Keratinocyte (primary cell): ENCODE measurements around the gene HSPB2. TPM values are rescaled to one million over a fixed set of nuclear protein-coding genes. Genes with fewer than 3 reads are reported as not detected.

Source experiments
- DNase-seq: peaks from one replicate; pipeline ENCODE4 v3.0.0-alpha.2; 2011; ENCODE audit warnings: low read depth, missing footprints, low spot score
- FAIRE-seq: peaks from 2 replicates; lab custom pipeline; 2011; peaks lifted over from hg19 to GRCh38; lab: Jason Lieb, UNC
- H2AFZ ChIP-seq: 2 replicates; pipeline ENCODE4 v1.6.0; 2012; ENCODE audit warnings: low read length, control low read depth, inconsistent platforms; ENCODE audit not compliant: control insufficient read depth
- H3K27ac ChIP-seq: 2 replicates; pipeline ENCODE4 v1.5.1; 2011; ENCODE audit warnings: low read length; ENCODE audit not compliant: control insufficient read depth, insufficient read depth
- H3K27me3 ChIP-seq: 3 replicates; pipeline ENCODE4 v1.6.0; 2011; ENCODE audit warnings: low read length; ENCODE audit not compliant: control insufficient read depth, insufficient read depth; ENCODE audit errors: extremely low read depth
- H3K36me3 ChIP-seq, 2 experiments: 2 replicates in 1 of 2; 3 replicates in 1 of 2; pipeline ENCODE4 v1.5.1; 2011; ENCODE audit warnings: low read length in 2 of 2, mild to moderate bottlenecking in 1 of 2; ENCODE audit not compliant: control insufficient read depth in 2 of 2, insufficient read depth in 2 of 2; ENCODE audit errors: extremely low read depth in 1 of 2
- H3K4me1 ChIP-seq: 3 replicates; pipeline ENCODE4 v1.5.1; 2011; ENCODE audit warnings: low read length; ENCODE audit not compliant: control insufficient read depth, insufficient read depth; ENCODE audit errors: extremely low read depth
- H3K4me2 ChIP-seq: 3 replicates; pipeline ENCODE4 v1.6.0; 2011; ENCODE audit warnings: low read depth, low read length; ENCODE audit not compliant: control insufficient read depth, insufficient read depth; ENCODE audit errors: extremely low read depth
- H3K4me3 ChIP-seq, 3 experiments: fragments of 200-600 bp in 1 of 3; sonication (generic) in 1 of 3; 2 replicates in 2 of 3; 3 replicates in 1 of 3; pipeline ENCODE4 v1.5.1; 2011 to 2016; ENCODE audit warnings: low read length in 3 of 3, mild to moderate bottlenecking in 3 of 3, control low read depth in 2 of 3, inconsistent platforms in 1 of 3, low read depth in 1 of 3, mixed read lengths in 1 of 3, mixed run types in 1 of 3, moderate library complexity in 1 of 3; ENCODE audit not compliant: control insufficient read depth in 2 of 3, insufficient read depth in 2 of 3; ENCODE audit errors: extremely low read depth in 1 of 3
- H3K79me2 ChIP-seq: 2 replicates; pipeline ENCODE4 v1.6.0; 2012; ENCODE audit warnings: low read length; ENCODE audit not compliant: control insufficient read depth, insufficient read depth
- H3K9ac ChIP-seq: 3 replicates; pipeline ENCODE4 v1.6.0; 2011; ENCODE audit warnings: low read length; ENCODE audit not compliant: control insufficient read depth, insufficient read depth; ENCODE audit errors: extremely low read depth
- H3K9me1 ChIP-seq: 3 replicates; pipeline ENCODE4 v1.6.0; 2011; ENCODE audit warnings: low read length; ENCODE audit not compliant: control insufficient read depth, insufficient read depth; ENCODE audit errors: extremely low read depth
- H3K9me3 ChIP-seq: 2 replicates; pipeline ENCODE4 v1.5.1; 2012; ENCODE audit warnings: low read depth, low read length; ENCODE audit not compliant: control insufficient read depth
- H4K20me1 ChIP-seq: 3 replicates; pipeline ENCODE4 v1.6.0; 2011; ENCODE audit warnings: low read length; ENCODE audit not compliant: control insufficient read depth, insufficient read depth; ENCODE audit errors: extremely low read depth
- CTCF ChIP-seq, 3 experiments: IDR thresholded peaks in 1 of 3; conservative IDR thresholded peaks in 1 of 3; optimal IDR thresholded peaks in 1 of 3; 2 replicates in 2 of 3; 3 replicates in 1 of 3; pipeline versions ENCODE3 to v1.5.1; 2011; ENCODE audit warnings: low read length in 3 of 3, mild to moderate bottlenecking in 3 of 3, moderate library complexity in 2 of 3, control low read depth in 1 of 3, inconsistent platforms in 1 of 3; ENCODE audit not compliant: insufficient read depth in 2 of 3; ENCODE audit errors: extremely low read depth in 1 of 3
- EZH2 ChIP-seq: IDR thresholded peaks from one replicate; pipeline ENCODE4 v1.6.1; 2012; ENCODE audit warnings: inconsistent platforms, mild to moderate bottlenecking, low read length, moderate library complexity
- dilution Hi-C: fragments of 300-500 bp; cut with MboI; formaldehyde crosslinking; loops from one replicate; pipeline ENCODE4 v1.7.0; 2020; ENCODE audit warnings: low sequenced_read_pairs; ENCODE audit not compliant: extremely low pct_ligation_motif_present
- polyA plus RNA-seq, 5 experiments: library from polyadenylated mRNA; depleted of rRNA in 3 of 5; stranded (reverse) in 3 of 5; stranded (forward) in 1 of 5; unstranded in 1 of 5; fragments of >200 nt; gene quantifications; 1 replicate in 1 of 5; 2 replicates in 3 of 5; 3 replicates in 1 of 5; pipeline versions ENCODE4 v1.2.1 to v1.2.3, GENCODE V29; 2011 to 2012; ENCODE audit warnings: missing spikeins in 2 of 5, low read depth in 1 of 5, low replicate concordance in 1 of 5

The HSPB2 gene
- polyA plus RNA-seq, 1 donor (not counting 4 experiments of a cell fraction or from before 2014, with no cell fraction given), result 0.22 TPM

- Histone ChIP-seq H3K27me3 (peaks cover 6% of the 10 kb centered on the region), H3K9me3 (no peaks in the 10 kb centered on the region), H2AFZ (no peak overlapping the region), H3K9ac (no peak overlapping the region), H3K4me3 (no peak overlapping the region), H4K20me1 (no peaks in the 10 kb centered on the region), H3K27ac (no peak overlapping the region), H3K9me1 (no peaks in the 10 kb centered on the region), H3K36me3 (no peaks in the 10 kb centered on the region), H3K4me1 (peaks cover 22% of the 10 kb centered on the region), H3K4me2 (no peak overlapping the region), H3K79me2 (no peaks in the 10 kb centered on the region)
- FAIRE-seq (no peak), DNase-seq (no peak)
- dilution Hi-C loops, result no loop called here
- TF ChIP-seq EZH2 (no peak), CTCF (optimal IDR thresholded peaks at IDR 0.05 in 1 of 3, IDR thresholded peaks at IDR 0.05 in 1 of 3, conservative IDR thresholded peaks at IDR 0.05 in 1 of 3; ENCODE audit: extremely low read depth in 1 of 3, insufficient read depth in 2 of 3, low read length in 3 of 3) (no peak)
These were observed 1.5 kb downstream of the HSPB2 start for GRCh38 chr11:111913997-111914396.

GRCh38 chr11:111916768-111917167, 4.2 kb downstream of the HSPB2 start:
- Histone ChIP-seq H3K4me1 (peaks cover 16% of the 10 kb centered on the region), H3K4me3 (no peak overlapping the region), H3K36me3 (no peaks in the 10 kb centered on the region), H4K20me1 (no peaks in the 10 kb centered on the region), H3K4me2 (no peak overlapping the region), H3K27ac (no peak overlapping the region), H3K9ac (no peak overlapping the region), H3K9me1 (no peaks in the 10 kb centered on the region), H2AFZ (no peak overlapping the region), H3K9me3 (no peaks in the 10 kb centered on the region), H3K79me2 (no peaks in the 10 kb centered on the region), H3K27me3 (peaks cover 3% of the 10 kb centered on the region)
- dilution Hi-C loops, result no loop called here
- FAIRE-seq (no peak), DNase-seq (no peak)
- TF ChIP-seq CTCF (optimal IDR thresholded peaks at IDR 0.05 in 1 of 3, IDR thresholded peaks at IDR 0.05 in 1 of 3, conservative IDR thresholded peaks at IDR 0.05 in 1 of 3; ENCODE audit: extremely low read depth in 1 of 3, insufficient read depth in 2 of 3, low read length in 3 of 3) (no peak), EZH2 (no peak)
